Keratinocyte (primary cell): ENCODE measurements around the gene MMP28. TPM values are rescaled to one million over a fixed set of nuclear protein-coding genes. Genes with fewer than 3 reads are reported as not detected.

ENCODE experiments used
- DNase-seq: peaks from one replicate; pipeline ENCODE4 v3.0.0-alpha.2; 2011; ENCODE audit warnings: low read depth, missing footprints, low spot score
- FAIRE-seq: peaks from 2 replicates; lab custom pipeline; 2011; peaks lifted over from hg19 to GRCh38; lab: Jason Lieb, UNC
- H2AFZ ChIP-seq: 2 replicates; pipeline ENCODE4 v1.6.0; 2012; ENCODE audit warnings: low read length, control low read depth, inconsistent platforms; ENCODE audit not compliant: control insufficient read depth
- H3K27ac ChIP-seq: 2 replicates; pipeline ENCODE4 v1.5.1; 2011; ENCODE audit warnings: low read length; ENCODE audit not compliant: control insufficient read depth, insufficient read depth
- H3K27me3 ChIP-seq: 3 replicates; pipeline ENCODE4 v1.6.0; 2011; ENCODE audit warnings: low read length; ENCODE audit not compliant: control insufficient read depth, insufficient read depth; ENCODE audit errors: extremely low read depth
- H3K36me3 ChIP-seq, 2 experiments: 2 replicates in 1 of 2; 3 replicates in 1 of 2; pipeline ENCODE4 v1.5.1; 2011; ENCODE audit warnings: low read length in 2 of 2, mild to moderate bottlenecking in 1 of 2; ENCODE audit not compliant: control insufficient read depth in 2 of 2, insufficient read depth in 2 of 2; ENCODE audit errors: extremely low read depth in 1 of 2
- H3K4me1 ChIP-seq: 3 replicates; pipeline ENCODE4 v1.5.1; 2011; ENCODE audit warnings: low read length; ENCODE audit not compliant: control insufficient read depth, insufficient read depth; ENCODE audit errors: extremely low read depth
- H3K4me2 ChIP-seq: 3 replicates; pipeline ENCODE4 v1.6.0; 2011; ENCODE audit warnings: low read depth, low read length; ENCODE audit not compliant: control insufficient read depth, insufficient read depth; ENCODE audit errors: extremely low read depth
- H3K4me3 ChIP-seq, 3 experiments: fragments of 200-600 bp in 1 of 3; sonication (generic) in 1 of 3; 2 replicates in 2 of 3; 3 replicates in 1 of 3; pipeline ENCODE4 v1.5.1; 2011 to 2016; ENCODE audit warnings: low read length in 3 of 3, mild to moderate bottlenecking in 3 of 3, control low read depth in 2 of 3, inconsistent platforms in 1 of 3, low read depth in 1 of 3, mixed read lengths in 1 of 3, mixed run types in 1 of 3, moderate library complexity in 1 of 3; ENCODE audit not compliant: control insufficient read depth in 2 of 3, insufficient read depth in 2 of 3; ENCODE audit errors: extremely low read depth in 1 of 3
- H3K79me2 ChIP-seq: 2 replicates; pipeline ENCODE4 v1.6.0; 2012; ENCODE audit warnings: low read length; ENCODE audit not compliant: control insufficient read depth, insufficient read depth
- H3K9ac ChIP-seq: 3 replicates; pipeline ENCODE4 v1.6.0; 2011; ENCODE audit warnings: low read length; ENCODE audit not compliant: control insufficient read depth, insufficient read depth; ENCODE audit errors: extremely low read depth
- H3K9me1 ChIP-seq: 3 replicates; pipeline ENCODE4 v1.6.0; 2011; ENCODE audit warnings: low read length; ENCODE audit not compliant: control insufficient read depth, insufficient read depth; ENCODE audit errors: extremely low read depth
- H3K9me3 ChIP-seq: 2 replicates; pipeline ENCODE4 v1.5.1; 2012; ENCODE audit warnings: low read depth, low read length; ENCODE audit not compliant: control insufficient read depth
- H4K20me1 ChIP-seq: 3 replicates; pipeline ENCODE4 v1.6.0; 2011; ENCODE audit warnings: low read length; ENCODE audit not compliant: control insufficient read depth, insufficient read depth; ENCODE audit errors: extremely low read depth
- CTCF ChIP-seq, 3 experiments: IDR thresholded peaks in 1 of 3; conservative IDR thresholded peaks in 1 of 3; optimal IDR thresholded peaks in 1 of 3; 2 replicates in 2 of 3; 3 replicates in 1 of 3; pipeline versions ENCODE3 to v1.5.1; 2011; ENCODE audit warnings: low read length in 3 of 3, mild to moderate bottlenecking in 3 of 3, moderate library complexity in 2 of 3, control low read depth in 1 of 3, inconsistent platforms in 1 of 3; ENCODE audit not compliant: insufficient read depth in 2 of 3; ENCODE audit errors: extremely low read depth in 1 of 3
- EZH2 ChIP-seq: IDR thresholded peaks from one replicate; pipeline ENCODE4 v1.6.1; 2012; ENCODE audit warnings: inconsistent platforms, mild to moderate bottlenecking, low read length, moderate library complexity
- dilution Hi-C: fragments of 300-500 bp; cut with MboI; formaldehyde crosslinking; loops from one replicate; pipeline ENCODE4 v1.7.0; 2020; ENCODE audit warnings: low sequenced_read_pairs; ENCODE audit not compliant: extremely low pct_ligation_motif_present
- polyA plus RNA-seq, 5 experiments: library from polyadenylated mRNA; depleted of rRNA in 3 of 5; stranded (reverse) in 3 of 5; stranded (forward) in 1 of 5; unstranded in 1 of 5; fragments of >200 nt; gene quantifications; 1 replicate in 1 of 5; 2 replicates in 3 of 5; 3 replicates in 1 of 5; pipeline versions ENCODE4 v1.2.1 to v1.2.3, GENCODE V29; 2011 to 2012; ENCODE audit warnings: missing spikeins in 2 of 5, low read depth in 1 of 5, low replicate concordance in 1 of 5

The MMP28 gene
- polyA plus RNA-seq, 1 donor (not counting 4 experiments of a cell fraction or from before 2014, with no cell fraction given): 21.3 TPM

- H3K79me2 ChIP-seq: peaks cover 20% of the 10 kb centered on the region
- no peaks in the 10 kb centered on the region for H3K4me1 ChIP-seq
- H3K4me3 ChIP-seq: no peak overlapping the region
- no peak for FAIRE-seq
- no peak overlapping the region for H3K27ac ChIP-seq
- no peaks in the 10 kb centered on the region for H3K27me3 ChIP-seq
- no peak for TF ChIP-seq CTCF (optimal IDR thresholded peaks at IDR 0.05 in 1 of 3, IDR thresholded peaks at IDR 0.05 in 1 of 3, conservative IDR thresholded peaks at IDR 0.05 in 1 of 3; ENCODE audit: extremely low read depth in 1 of 3, insufficient read depth in 2 of 3, low read length in 3 of 3)
- no peak for TF ChIP-seq EZH2
- no peak overlapping the region for H3K4me2 ChIP-seq
- H3K9me1 ChIP-seq: no peaks in the 10 kb centered on the region
- H3K9me3 ChIP-seq: no peaks in the 10 kb centered on the region
- H4K20me1 ChIP-seq: no peaks in the 10 kb centered on the region
- dilution Hi-C loops: no loop called here
- no peak overlapping the region for H2AFZ ChIP-seq
- H3K36me3 ChIP-seq: peaks cover 6 to 22% of the 10 kb centered on the region in 2 experiments
- no peak for DNase-seq
- no peak overlapping the region for H3K9ac ChIP-seq
Measured at GRCh38 chr17:35825206-35825605, 29.8 kb upstream of the MMP28 start.

GRCh38 chr17:35821308-35821707, 25.9 kb upstream of the MMP28 start:
- no peaks in the 10 kb centered on the region for H4K20me1 ChIP-seq
- no peak overlapping the region for H3K27ac ChIP-seq
- no peak overlapping the region for H3K4me3 ChIP-seq
- no peak overlapping the region for H2AFZ ChIP-seq
- dilution Hi-C loops: no loop called here
- peaks cover 6 to 27% of the 10 kb centered on the region in 2 experiments for H3K36me3 ChIP-seq
- DNase-seq: no peak
- no peaks in the 10 kb centered on the region for H3K9me1 ChIP-seq
- H3K9me3 ChIP-seq: no peaks in the 10 kb centered on the region
- H3K79me2 ChIP-seq: peaks cover 47% of the 10 kb centered on the region
- no peak overlapping the region for H3K9ac ChIP-seq
- H3K4me2 ChIP-seq: no peak overlapping the region
- H3K4me1 ChIP-seq: no peaks in the 10 kb centered on the region
- no peaks in the 10 kb centered on the region for H3K27me3 ChIP-seq
- TF ChIP-seq CTCF (optimal IDR thresholded peaks at IDR 0.05 in 1 of 3, IDR thresholded peaks at IDR 0.05 in 1 of 3, conservative IDR thresholded peaks at IDR 0.05 in 1 of 3; ENCODE audit: extremely low read depth in 1 of 3, insufficient read depth in 2 of 3, low read length in 3 of 3): no peak
- TF ChIP-seq EZH2: no peak
- FAIRE-seq: no peak
